GM13976 (cell line): ENCODE results near the gene ZFP69B.

Experiments used
- DNase-seq: peaks from one replicate; pipeline ENCODE4 v3.0.0; 2012; ENCODE audit warnings: low spot score
- in situ Hi-C: fragments of 300-500 bp; cut with MboI; formaldehyde crosslinking; loops from one replicate; pipeline ENCODE4 v1.12.0; 2022; ENCODE audit warnings: low sequenced_read_pairs, mixed read lengths, inconsistent platforms; ENCODE audit not compliant: unreplicated experiment
- TF ChIP-seq, protein P1 (sequence below): IDR thresholded peaks from 2 replicates; pipeline ENCODE4 v1.5.1; 2012; ENCODE audit warnings: borderline replicate concordance, mild to moderate bottlenecking; ENCODE audit not compliant: insufficient read depth; ENCODE audit errors: extremely low read depth, missing control alignments, control extremely low read depth

ZFP69B gene

DNA sequence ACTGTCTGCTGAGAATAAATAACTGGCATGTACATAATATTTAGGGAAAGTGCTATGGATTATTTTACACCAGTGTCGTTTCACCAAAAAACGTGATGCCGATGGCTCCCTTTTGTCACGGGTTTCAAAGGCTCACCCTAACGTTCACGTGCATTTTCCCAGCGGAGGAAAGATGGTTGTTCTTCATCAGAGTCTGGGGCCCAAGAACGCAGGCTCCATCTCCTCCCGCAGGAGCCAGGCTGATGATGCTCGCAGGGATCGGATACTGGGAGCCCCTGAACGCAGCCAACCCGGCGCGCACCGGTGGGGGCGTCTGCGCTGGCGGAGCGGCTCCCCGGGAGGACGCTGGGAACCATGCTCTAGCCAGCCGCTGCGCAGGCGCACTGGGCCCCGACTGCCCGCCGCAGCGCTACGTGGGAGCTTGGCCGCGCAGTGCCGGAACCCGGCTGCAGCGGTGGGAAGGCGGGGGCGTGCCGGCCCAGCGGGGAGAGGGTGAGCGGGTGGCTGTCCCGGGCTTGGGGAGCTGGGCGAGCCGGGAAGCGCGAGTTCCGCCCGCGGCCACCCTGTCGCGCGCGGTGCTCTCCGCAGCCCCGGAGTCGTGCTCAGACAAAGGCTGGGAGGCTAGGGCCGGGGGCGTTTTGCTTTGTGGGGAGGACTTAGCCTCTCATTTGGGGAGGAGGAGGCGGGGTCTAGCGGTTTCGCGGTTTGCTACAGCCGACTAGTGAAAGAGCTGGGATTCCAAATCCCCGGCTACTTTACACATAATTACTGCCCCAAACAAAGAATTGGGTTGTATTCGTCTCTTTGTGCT is at the start of gene ZFP69B:
Gene ZFP69B, plus strand, starts transcription at position 793 of the 811 bp plus-strand sequence. CDS start 486 bp downstream, outside the sequence.
- TF ChIP-seq, protein P1, sequence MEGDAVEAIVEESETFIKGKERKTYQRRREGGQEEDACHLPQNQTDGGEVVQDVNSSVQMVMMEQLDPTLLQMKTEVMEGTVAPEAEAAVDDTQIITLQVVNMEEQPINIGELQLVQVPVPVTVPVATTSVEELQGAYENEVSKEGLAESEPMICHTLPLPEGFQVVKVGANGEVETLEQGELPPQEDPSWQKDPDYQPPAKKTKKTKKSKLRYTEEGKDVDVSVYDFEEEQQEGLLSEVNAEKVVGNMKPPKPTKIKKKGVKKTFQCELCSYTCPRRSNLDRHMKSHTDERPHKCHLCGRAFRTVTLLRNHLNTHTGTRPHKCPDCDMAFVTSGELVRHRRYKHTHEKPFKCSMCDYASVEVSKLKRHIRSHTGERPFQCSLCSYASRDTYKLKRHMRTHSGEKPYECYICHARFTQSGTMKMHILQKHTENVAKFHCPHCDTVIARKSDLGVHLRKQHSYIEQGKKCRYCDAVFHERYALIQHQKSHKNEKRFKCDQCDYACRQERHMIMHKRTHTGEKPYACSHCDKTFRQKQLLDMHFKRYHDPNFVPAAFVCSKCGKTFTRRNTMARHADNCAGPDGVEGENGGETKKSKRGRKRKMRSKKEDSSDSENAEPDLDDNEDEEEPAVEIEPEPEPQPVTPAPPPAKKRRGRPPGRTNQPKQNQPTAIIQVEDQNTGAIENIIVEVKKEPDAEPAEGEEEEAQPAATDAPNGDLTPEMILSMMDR, result no peak
- in situ Hi-C loops, result no loop called here

DNA sequence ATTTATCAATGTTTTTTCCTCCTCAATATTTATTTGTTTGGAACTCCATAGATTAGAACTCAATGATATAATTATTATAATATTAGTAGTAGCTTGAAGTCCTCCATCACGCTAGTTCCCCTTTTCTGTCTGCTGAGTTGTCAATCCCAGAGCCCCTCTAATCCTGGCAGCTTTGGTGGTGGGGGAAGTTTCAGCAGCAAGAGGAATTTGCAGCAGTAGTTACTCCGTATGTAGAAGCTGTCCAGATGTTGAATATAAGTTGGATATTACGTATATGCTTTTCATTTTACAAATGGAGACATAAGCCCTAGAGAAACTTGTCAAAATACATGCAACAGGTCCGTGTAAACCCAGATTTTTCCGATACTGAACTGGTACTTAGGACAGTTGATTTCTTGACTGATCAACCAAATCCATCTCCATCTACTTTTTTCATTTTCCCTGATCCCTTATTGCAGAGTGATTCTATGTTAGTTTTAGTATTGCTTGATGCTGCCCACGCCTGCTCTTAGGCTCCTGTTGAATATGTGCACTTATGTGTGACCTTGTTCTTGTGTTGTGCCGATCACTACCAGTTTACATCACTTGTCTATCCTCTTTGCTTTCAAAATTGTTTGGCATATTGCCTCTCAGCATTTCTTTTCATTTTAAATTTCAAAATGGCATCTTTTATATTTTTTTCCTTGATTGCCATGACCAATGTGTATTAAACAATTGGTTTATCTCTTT is 48.6 kb upstream of the ZFP69B start:
- TF ChIP-seq, protein P1, result no peak
- no peak for DNase-seq
- in situ Hi-C loops, result loop anchor here (10.0 kb wide), 1 partner anchor 247 kb away; no protein-coding TSS in a partner anchor

More for the DNA sequence above, at the start of gene ZFP69B:
- DNase-seq, result peak; percentile 96

DNA sequence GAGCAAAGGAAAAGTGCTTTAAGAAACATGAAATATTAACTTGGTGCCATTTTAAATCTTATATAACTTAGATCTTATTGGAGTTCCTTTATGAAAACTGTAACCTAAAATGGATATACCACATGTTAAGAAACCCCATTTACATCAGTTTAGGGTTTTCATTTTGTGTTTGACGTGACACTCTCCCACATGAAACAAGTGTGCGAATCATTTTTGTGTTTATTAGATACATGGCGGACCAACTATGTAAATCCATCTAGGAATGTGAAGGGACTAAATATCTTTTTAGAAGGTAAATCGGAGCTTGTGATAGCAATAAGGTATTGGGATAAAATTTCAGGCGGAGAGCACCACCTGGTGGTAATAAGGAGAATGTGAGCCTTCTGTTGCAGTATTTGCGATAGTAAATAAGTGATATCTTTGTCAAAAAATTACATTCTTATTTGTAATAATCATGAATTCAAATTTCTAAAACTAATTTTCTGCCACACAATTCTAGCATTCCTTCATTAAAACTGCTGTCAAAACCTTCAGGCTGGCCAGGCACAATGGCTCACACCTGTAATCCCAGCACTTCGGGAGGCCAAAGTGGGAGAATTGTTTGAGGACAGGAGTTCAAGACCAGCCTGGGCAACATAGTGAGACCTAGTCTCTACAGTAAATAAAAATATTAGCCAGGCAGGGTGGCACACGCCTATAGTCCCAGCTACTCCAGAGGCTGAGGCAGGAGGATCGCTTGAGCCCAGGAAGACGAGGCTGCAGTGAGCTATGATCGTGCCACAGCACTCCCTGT is 45.4 kb upstream of the ZFP69B start:
- in situ Hi-C loops, result loop anchor here (10.0 kb wide), 1 partner anchor 250 kb away; no protein-coding TSS in a partner anchor
- no peak for DNase-seq

DNA sequence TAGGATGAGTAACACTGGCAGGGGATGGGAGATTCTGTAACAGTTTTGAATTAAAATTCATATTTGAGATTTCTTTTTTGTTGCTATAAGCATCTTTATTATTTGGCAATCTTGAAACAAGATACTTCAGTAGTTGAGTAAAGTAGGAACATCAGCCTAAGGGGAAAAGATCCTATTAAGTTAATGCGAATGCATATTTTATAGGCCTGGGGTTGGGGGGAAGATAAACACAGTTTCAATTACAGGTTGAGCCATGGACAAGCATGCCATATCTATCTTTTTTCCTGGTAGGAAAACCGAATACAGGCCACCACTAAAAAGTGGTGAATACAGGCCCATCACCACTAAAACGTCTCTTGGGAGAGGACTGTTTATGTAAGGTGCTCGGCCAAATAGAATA is 44.5 kb upstream of the ZFP69B start:
- TF ChIP-seq, protein P1, result no peak
- in situ Hi-C loops, result loop anchor here (10.0 kb wide), 1 partner anchor 251 kb away; no protein-coding TSS in a partner anchor
- DNase-seq, result no peak

More for the DNA sequence above, 45.4 kb upstream of the ZFP69B start:
- TF ChIP-seq, protein P1, result peak; percentile 65

DNA sequence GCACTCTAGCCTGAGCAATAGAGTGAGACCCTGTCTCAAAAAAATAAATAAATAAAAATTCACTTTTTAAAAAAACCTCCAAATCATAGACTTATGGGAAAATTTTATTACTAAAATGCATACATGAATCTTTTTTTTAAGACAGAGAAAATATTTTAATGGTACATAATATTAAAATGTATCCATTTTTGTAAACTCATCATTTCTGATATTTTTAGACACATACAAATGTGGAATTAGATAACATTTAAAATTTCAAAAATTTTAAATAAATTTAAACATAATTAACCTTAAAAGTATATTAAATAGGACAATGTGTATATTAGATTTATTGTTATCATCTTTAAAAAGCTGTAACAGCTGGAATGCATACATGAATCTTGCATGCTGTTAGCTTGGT is 42.8 kb upstream of the ZFP69B start:
- DNase-seq, result no peak
- in situ Hi-C loops, result loop anchor here (10.0 kb wide), 1 partner anchor 253 kb away; no protein-coding TSS in a partner anchor
- TF ChIP-seq, protein P1, result no peak

DNA sequence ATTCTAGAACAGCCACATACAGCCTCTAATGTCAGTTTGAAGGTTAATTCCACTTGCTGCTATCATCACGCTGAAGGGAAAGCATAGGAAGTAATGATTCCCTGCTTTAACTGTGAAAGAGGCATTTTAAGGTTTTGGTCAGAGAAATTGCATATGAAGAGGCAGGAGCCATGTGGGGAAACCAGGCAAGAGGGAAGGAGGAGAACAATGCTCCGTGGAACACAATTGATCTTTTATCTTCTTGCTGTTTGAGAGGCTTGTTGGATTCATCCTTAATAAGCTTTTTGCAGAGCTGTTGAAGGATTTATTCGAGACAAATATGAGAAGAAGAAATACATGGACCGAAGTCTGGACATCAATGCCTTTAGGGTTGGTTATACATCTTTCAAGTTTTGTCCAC is 40.8 kb upstream of the ZFP69B start:
- TF ChIP-seq, protein P1, result no peak
- in situ Hi-C loops, result loop anchor here (10.0 kb wide), 1 partner anchor 255 kb away; no protein-coding TSS in a partner anchor
- DNase-seq, result no peak
